GM18505 (cell line): Measurements from ENCODE around the gene SEMA3E.
"Not testable (repeated sequence)": the region's sequence is repeated elsewhere in the genome, so short reads cannot be mapped to it uniquely, and the experiment has no call there.

Source experiments
- ATAC-seq: cut with Tn5 transposase; IDR thresholded peaks from one replicate; pipeline ENCODE4 v1.9.1; 2021; ENCODE audit not compliant: unreplicated experiment
- POLR2A ChIP-seq: IDR thresholded peaks from 4 replicates; pipeline ENCODE4 v1.6.1; 2011; ENCODE audit warnings: borderline replicate concordance; ENCODE audit not compliant: insufficient read depth, insufficient read length; ENCODE audit errors: extremely low read depth

SEMA3E gene

GRCh38 chr7:83574616-83575015 lies 74.3 kb downstream of the SEMA3E start:
- no peak for TF ChIP-seq POLR2A
- no peak for ATAC-seq

- ATAC-seq = no peak
- TF ChIP-seq POLR2A = no peak
Measured at GRCh38 chr7:83562960-83563359, 86.0 kb downstream of the SEMA3E start.

DNA sequence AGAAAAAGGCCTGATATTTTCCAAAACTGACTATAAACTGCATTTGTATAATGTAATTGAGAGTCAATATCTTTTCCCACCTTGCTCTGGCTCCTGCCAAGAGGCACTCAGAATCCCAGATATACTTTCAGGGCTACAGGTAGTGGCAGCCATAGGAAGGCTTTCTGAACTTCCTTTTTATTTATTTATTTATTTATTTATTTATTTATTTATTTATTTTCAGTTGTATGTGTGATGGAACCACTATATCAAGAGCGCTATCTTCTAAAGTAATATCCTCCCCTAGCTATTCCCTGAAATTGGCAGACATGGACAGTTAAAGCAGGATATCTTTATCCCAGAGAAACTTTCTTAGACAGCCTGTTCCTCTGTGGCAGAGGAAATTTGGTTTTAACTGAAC lies 86.7 kb downstream of the SEMA3E start:
- no peak for ATAC-seq
- TF ChIP-seq POLR2A = no peak

DNA sequence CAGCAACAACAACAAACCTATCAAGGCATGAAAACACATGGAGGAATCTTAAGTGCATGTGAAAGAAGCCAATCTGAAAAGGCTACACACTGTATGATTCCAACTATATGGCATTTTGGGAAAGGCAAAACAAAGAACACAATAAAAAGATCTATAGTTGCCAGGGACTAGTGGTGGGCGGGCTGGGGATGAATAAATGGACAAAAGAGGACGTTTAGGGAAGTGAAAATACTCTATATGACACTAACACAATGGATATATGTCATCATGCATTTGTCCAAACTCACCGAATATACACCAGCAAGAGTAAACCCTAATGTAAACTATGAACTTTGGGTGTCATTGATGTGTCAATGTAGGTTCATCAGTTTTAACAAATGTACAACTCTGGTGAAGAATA lies 89.1 kb downstream of the SEMA3E start:
- ATAC-seq = no peak
- no peak for TF ChIP-seq POLR2A

DNA sequence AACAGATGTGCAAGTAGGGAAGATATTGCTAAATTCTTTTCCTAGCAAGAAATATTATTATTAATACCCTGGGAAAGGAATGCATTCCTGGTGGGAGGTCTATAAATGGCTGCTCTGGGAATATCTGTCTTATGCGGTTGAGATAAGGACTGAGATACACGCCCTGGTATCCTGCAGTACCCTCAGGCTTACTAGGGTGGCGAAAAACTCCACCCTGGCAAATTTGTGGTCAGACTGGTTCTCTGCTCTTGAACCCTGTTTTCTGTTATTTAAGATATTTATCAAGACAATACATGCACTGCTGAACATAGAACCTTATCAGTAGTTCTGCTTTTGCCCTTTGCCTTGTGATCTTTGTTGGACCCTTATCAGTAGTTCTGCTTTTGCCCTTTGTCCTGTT lies 96.4 kb downstream of the SEMA3E start:
- ATAC-seq = not testable (repeated sequence)

DNA sequence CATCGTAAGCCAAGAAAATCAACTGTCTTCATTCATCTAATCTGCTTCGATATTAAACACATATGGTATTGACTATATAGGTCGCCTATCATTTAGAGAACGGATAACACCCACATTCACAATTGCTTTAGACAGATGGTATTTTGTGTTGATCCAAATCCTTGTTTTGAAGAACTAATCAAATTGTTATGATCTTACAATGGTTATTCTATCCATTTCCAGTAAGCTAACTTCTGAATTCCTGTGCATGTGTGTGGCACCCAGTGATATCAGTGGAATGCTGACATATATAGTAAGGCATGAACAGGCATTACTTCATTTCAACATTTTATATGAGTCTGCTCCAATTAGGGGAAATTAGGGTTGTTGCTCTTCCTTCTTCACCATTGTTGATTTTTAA lies 98.8 kb downstream of the SEMA3E start:
- no peak for ATAC-seq
- no peak for TF ChIP-seq POLR2A

DNA sequence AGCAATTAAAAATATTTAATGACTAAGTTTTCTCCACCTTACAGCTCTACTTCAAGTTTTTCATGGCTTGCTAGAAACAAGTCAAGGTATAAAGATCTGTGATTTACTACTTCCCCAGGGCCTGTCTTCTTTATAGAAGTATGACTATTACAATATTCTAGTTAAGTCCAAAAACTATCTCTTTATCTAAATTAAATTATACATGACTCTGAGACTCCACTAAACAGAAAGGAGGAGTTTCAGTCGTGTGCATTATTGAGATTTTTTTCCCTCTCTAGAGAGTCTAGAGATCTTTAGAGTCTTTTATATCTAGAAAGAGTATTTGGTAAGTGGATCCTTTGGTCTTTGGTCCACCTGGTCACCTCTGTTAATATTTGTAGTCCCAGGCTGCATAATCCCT lies 100.7 kb downstream of the SEMA3E start:
- no peak for TF ChIP-seq POLR2A
- ATAC-seq = no peak

DNA sequence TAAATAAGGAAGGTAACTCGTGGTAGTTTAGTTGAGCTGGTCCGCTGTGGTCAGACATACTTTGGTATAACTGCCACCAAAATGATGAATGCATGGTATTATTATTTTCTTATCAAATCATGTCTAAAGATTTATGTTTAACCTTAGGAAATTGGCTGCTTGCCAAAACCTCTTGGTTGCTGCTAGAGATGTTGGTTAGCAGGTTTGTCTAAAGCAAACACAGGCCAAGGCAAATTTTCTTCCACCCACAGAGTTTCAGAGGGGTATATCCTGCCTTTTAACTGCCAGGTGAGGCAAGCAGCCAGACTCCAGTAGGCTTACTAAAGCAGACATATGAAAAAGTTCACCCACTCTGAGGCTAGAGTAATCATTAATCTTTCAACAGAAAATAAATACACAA lies 101.4 kb downstream of the SEMA3E start:
- ATAC-seq = peak; percentile 96
- no peak for TF ChIP-seq POLR2A

DNA sequence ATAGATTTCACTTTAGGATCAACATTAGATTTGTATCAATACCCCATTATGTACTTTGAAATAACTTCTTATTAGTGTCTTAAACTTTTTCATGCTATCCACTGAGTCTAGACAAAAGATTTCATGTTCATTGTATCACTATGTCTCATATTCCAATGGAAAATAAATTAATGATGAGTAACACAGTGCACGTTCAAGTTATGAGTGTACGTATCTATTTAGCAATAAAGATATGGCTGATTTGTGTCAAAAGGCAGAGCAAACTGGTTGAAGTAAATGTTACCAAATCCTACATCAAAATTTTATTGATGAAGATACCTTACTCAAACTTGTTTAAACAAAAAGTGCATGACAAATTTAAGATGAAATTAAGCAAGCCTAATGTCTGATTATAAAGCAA lies 102.4 kb downstream of the SEMA3E start:
- ATAC-seq = no peak
- no peak for TF ChIP-seq POLR2A

GRCh38 chr7:83541187-83541960 lies 107.6 kb downstream of the SEMA3E start:
- no peak for TF ChIP-seq POLR2A
- no peak for ATAC-seq

GRCh38 chr7:83534488-83534887 lies 114.5 kb downstream of the SEMA3E start:
- TF ChIP-seq POLR2A = no peak
- no peak for ATAC-seq

- ATAC-seq = no peak
- TF ChIP-seq POLR2A = no peak
Measured at GRCh38 chr7:83532219-83532618, 116.7 kb downstream of the SEMA3E start.

DNA sequence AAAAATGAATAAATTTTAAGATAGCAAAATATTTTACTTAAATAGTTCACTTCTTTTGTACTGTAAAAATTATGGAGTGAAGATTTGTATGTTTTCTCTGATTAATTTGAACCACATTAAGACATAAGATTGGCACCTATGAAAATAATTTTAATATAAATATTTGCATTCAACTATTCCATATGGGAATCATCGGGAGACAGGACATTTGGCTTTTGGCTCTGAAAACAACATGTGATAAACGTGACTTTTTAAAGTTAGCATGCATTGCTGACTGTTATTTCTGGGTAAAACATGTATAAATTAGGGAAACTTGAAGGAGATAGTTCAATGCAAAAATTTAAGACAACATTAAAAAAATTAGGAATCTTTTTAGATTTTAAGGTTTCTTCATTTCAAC lies 117.2 kb downstream of the SEMA3E start:
- ATAC-seq = no peak

GRCh38 chr7:83528925-83529423 lies 120.0 kb downstream of the SEMA3E start:
- TF ChIP-seq POLR2A = no peak
- no peak for ATAC-seq

More for the DNA sequence above, 117.2 kb downstream of the SEMA3E start:
- TF ChIP-seq POLR2A = no peak
